MCF 10A (cell line): ENCODE data around the gene DYRK2. TPM values are rescaled to one million over a fixed set of nuclear protein-coding genes. Genes with fewer than 3 reads are reported as not detected.

Experiments used
- BruUV-seq: library from RNA; stranded (reverse); fragments of 400-500 nt; replicated peaks from 2 replicates; lab custom pipeline; 2021; lab: Mats Ljungman, UMichigan
- CTCF ChIA-PET: fragments of 300-600 bp; sonication (Branson Sonifier 250); formaldehyde crosslinking; extraction: SDS; loops from one replicate; lab custom pipeline; 2021; ENCODE audit warnings: antibody characterized with exemption, inconsistent platforms; lab: Yijun Ruan, JAX
- POLR2A ChIA-PET: fragments of 300-600, 350-650 bp; sonication (Branson Sonifier 250); formaldehyde crosslinking; extraction: SDS; loops from one replicate; lab custom pipeline; 2020; ENCODE audit warnings: antibody characterized with exemption, inconsistent platforms; lab: Yijun Ruan, JAX
- DNase-seq: peaks from one replicate; pipeline ENCODE4 v3.0.0-alpha.2; 2018; ENCODE audit not compliant: unreplicated experiment
- H3K27ac Mint-ChIP-seq: one replicate; pipeline ENCODE4 v1.8.0; 2022; ENCODE audit warnings: mild to moderate bottlenecking, low read depth, mixed read lengths; ENCODE audit not compliant: unreplicated experiment
- H3K27me3 Mint-ChIP-seq: one replicate; pipeline ENCODE4 v1.8.0; 2022; ENCODE audit warnings: mixed read lengths; ENCODE audit not compliant: insufficient read depth, unreplicated experiment
- H3K36me3 Mint-ChIP-seq: one replicate; pipeline ENCODE4 v1.8.0; 2022; ENCODE audit warnings: mild to moderate bottlenecking, moderate library complexity, mixed read lengths; ENCODE audit not compliant: insufficient read depth, unreplicated experiment
- H3K4me1 Mint-ChIP-seq: one replicate; pipeline ENCODE4 v1.8.0; 2022; ENCODE audit warnings: mixed read lengths; ENCODE audit not compliant: insufficient read depth, unreplicated experiment
- H3K4me3 Mint-ChIP-seq: one replicate; pipeline ENCODE4 v1.8.0; 2022; ENCODE audit warnings: mild to moderate bottlenecking, moderate library complexity, mixed read lengths; ENCODE audit not compliant: unreplicated experiment
- H3K9me3 Mint-ChIP-seq: one replicate; pipeline ENCODE4 v1.8.0; 2022; ENCODE audit warnings: mixed read lengths; ENCODE audit not compliant: unreplicated experiment
- CTCF ChIP-seq: fragments of 200-600 bp; IDR thresholded peaks from one replicate; pipeline ENCODE4 v1.8.0; 2022; ENCODE audit warnings: antibody characterized with exemption, mild to moderate bottlenecking; ENCODE audit not compliant: unreplicated experiment
- intact Hi-C: fragments of 100-400 bp; cut with micrococcal nuclease; formaldehyde crosslinking; loops from 2 replicates; pipeline ENCODE4 v1.14.1; 2022
- total RNA-seq: library from RNA; stranded (reverse); gene quantifications from 2 replicates; pipeline ENCODE4 v1.2.3, GENCODE V29; 2022

Gene DYRK2
- total RNA-seq, 1 experiment from 2014 or later, result 24.6 TPM

- Mint-ChIP-seq H3K4me3 (no peak overlapping the region), H3K27ac (no peak overlapping the region), H3K4me1 (no peaks in the 10 kb centered on the region), H3K36me3 (peaks cover 6% of the 10 kb centered on the region), H3K9me3 (no peaks in the 10 kb centered on the region), H3K27me3 (no peaks in the 10 kb centered on the region)
- intact Hi-C loops, result no loop called here
- no peak for DNase-seq
- TF ChIP-seq CTCF, result no peak
- BruUV-seq, result no TSS peak
- CTCF ChIA-PET, result interaction anchor here (0.6 kb wide), 1 partner anchor 649 kb away, joined by 3 read pairs; no protein-coding TSS in a partner anchor
- POLR2A ChIA-PET, result no interaction called here
Observed at GRCh38 chr12:67633024-67633610, 15.4 kb upstream of the DYRK2 start.

GRCh38 chr12:67633708-67634107, 14.8 kb upstream of the DYRK2 start:
- Mint-ChIP-seq H3K4me3 (no peak overlapping the region), H3K9me3 (no peaks in the 10 kb centered on the region), H3K27me3 (no peaks in the 10 kb centered on the region), H3K36me3 (peaks cover 6% of the 10 kb centered on the region), H3K27ac (no peak overlapping the region), H3K4me1 (no peaks in the 10 kb centered on the region)
- DNase-seq, result no peak
- CTCF ChIA-PET, result no interaction called here
- intact Hi-C loops, result no loop called here
- no TSS peak for BruUV-seq
- POLR2A ChIA-PET, result interaction anchor here (1.2 kb wide), 1 partner anchor 109 kb away, joined by 6 read pairs; no protein-coding TSS in a partner anchor
- TF ChIP-seq CTCF, result no peak

GRCh38 chr12:67634303-67634761, 14.2 kb upstream of the DYRK2 start:
- H3K9me3 Mint-ChIP-seq, result no peaks in the 10 kb centered on the region
- no peak for TF ChIP-seq CTCF
- H3K27me3 Mint-ChIP-seq, result no peaks in the 10 kb centered on the region
- no TSS peak for BruUV-seq
- POLR2A ChIA-PET, result interaction anchor here (1.2 kb wide), 1 partner anchor 110 kb away, joined by 6 read pairs; no protein-coding TSS in a partner anchor
- peaks cover 6% of the 10 kb centered on the region for H3K36me3 Mint-ChIP-seq
- no peak overlapping the region for H3K27ac Mint-ChIP-seq
- CTCF ChIA-PET, result interaction anchor here (0.6 to 0.7 kb wide), 3 partner anchors 16 to 744 kb away, joined by 3 to 4 read pairs (median 3); no protein-coding TSS in a partner anchor
- no peaks in the 10 kb centered on the region for H3K4me1 Mint-ChIP-seq
- no peak for DNase-seq
- intact Hi-C loops, result no loop called here
- H3K4me3 Mint-ChIP-seq, result no peak overlapping the region

- ChIA-PET POLR2A (interaction anchor here (0.7 kb wide), 1 partner anchor 598 kb away, joined by 4 read pairs; no protein-coding TSS in a partner anchor), CTCF (interaction anchor here (0.8 kb wide), 1 partner anchor 9 kb away, joined by 3 read pairs; no protein-coding TSS in a partner anchor)
- H3K27me3 Mint-ChIP-seq, result no peaks in the 10 kb centered on the region
- no peaks in the 10 kb centered on the region for H3K4me1 Mint-ChIP-seq
- H3K9me3 Mint-ChIP-seq, result no peaks in the 10 kb centered on the region
- no peak for TF ChIP-seq CTCF
- no peak overlapping the region for H3K4me3 Mint-ChIP-seq
- H3K27ac Mint-ChIP-seq, result no peak overlapping the region
- peaks cover 6% of the 10 kb centered on the region for H3K36me3 Mint-ChIP-seq
- DNase-seq, result no peak
- intact Hi-C loops, result no loop called here
- no TSS peak for BruUV-seq
Observed at GRCh38 chr12:67637718-67638117, 10.8 kb upstream of the DYRK2 start.
